GM21360 (cell line): ENCODE results near the gene DESI1.
"Not testable (repeated sequence)": the region's sequence is repeated elsewhere in the genome, so short reads cannot be mapped to it uniquely, and the experiment has no call there.

Experiments
- ATAC-seq: cut with Tn5 transposase; IDR thresholded peaks from one replicate; pipeline ENCODE4 v1.9.1; 2021; ENCODE audit warnings: mild to moderate bottlenecking, moderate library complexity; ENCODE audit not compliant: unreplicated experiment

Gene DESI1

DNA sequence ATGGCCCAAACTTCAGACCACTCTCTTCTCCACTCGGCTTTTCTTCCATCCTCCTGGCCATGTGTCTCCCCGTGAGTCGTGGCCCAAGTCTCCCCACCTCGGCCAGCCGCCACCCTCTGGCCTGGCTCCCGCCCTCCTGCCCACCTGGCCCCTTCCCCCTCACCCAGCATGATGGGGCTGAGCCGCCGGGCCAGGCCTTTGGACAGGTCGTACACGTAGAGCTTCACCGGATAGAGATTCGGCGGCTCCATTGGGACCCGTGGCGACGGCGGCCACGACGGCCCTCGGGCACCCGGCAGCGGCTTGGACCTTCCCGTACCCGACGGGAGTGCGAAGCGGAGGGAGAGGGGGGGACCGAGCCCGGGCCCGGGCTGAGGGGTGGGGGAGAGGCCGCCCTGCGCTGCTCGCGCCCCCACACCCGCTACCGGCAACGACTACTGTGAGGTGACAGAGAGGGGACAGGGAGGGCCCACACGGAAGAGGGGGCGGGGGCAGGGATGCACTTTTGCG is at the start of gene DESI1:
Gene DESI1, minus strand, starts transcription at position 455 of the 510 bp plus-strand sequence. Its CDS starts 204 bp downstream, at position 251.
- ATAC-seq = peak; percentile 22

DNA sequence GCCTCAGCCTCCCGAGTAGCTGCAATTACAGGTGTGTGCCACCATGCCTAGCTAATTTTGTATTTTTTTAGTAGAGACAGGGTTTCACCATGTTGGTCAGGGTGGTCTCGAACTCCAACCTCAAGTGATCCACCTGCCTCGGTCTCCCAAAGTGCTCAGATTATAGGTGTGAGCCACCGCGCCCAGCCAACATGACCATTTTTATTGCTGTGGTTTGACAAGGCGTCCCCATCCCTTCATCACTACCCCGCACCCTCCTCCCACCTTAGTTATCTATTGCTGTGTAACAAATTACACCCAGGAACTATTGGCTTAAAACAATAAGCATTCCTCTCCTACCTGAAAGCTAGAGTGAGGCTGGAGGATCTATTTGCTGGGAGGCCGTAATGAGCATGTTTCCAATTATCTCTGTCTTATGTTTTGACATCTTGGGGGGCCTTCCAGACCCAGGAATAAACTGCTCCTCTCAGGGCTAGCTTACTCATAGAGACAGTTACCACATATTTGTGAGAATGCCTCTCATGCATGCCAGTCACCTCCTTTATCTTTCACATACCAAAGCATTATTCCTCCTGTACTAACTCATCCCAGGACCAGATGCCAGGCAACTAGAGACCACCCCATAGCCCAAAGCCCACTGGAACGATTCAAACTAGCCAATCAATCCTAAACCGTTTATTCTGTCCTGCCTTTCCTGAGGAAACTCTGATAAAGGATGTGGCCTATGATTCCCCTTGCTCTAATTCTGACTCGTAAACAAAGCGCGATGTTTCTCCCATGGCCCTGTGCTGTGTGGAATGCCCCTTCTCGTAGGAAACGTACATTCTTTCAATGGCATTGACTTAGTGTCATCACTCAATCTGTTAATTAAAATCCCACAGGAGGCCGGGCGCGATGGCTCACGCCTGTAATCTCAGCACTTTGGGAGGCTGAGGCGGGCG is 48.4 kb upstream of the DESI1 start:
- no peak for ATAC-seq

DNA sequence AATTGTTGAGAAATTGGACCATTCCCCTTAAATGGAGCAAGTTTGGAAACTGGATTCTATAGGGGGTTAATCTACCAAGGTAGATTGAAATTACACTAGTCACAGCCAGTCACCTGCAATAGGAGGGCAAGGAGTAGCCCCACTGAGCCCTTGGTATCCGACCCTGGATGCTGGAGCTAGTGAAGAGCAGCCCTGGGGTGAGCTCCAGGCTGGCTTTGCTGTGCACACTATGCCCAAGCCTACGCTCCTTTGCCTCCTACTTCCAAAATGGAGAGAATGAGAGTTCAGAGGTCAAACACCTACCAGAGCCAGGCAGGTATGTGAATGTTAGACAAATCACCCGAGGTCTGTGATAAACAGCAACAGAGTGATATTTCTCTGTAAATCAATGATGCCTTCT is 44.1 kb upstream of the DESI1 start:
- no peak for ATAC-seq

DNA sequence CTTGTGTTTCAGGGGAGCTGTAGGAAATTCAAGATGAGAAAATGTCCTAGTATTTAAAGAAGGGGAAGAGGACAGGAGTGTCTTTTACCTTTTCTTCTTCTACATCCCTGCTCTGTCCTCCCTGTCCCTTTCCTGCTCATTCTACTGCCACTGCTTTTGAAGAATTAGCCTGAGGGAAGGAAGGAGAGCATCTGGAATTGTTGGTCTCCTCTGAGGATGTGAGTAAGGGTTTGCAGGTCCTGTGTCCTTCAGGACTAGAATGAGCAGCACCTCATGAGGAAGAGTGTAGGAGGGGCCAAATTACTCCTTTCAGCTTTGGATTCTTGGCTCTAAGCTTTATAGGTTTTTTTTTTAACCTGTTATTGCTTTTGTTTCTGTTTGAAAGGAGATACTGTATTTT is 43.6 kb upstream of the DESI1 start:
- ATAC-seq = no peak

DNA sequence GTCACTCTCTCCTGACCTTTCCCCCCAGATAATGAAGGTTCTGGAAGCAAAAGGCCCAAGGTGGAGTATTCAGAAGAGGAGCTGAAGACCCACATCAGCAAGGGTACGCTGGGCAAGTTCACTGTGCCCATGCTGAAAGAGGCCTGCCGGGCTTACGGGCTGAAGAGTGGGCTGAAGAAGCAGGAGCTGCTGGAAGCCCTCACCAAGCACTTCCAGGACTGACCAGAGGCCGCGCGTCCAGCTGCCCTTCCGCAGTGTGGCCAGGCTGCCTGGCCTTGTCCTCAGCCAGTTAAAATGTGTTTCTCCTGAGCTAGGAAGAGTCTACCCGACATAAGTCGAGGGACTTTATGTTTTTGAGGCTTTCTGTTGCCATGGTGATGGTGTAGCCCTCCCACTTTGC is 42.8 kb upstream of the DESI1 start:
- ATAC-seq = not testable (repeated sequence)

DNA sequence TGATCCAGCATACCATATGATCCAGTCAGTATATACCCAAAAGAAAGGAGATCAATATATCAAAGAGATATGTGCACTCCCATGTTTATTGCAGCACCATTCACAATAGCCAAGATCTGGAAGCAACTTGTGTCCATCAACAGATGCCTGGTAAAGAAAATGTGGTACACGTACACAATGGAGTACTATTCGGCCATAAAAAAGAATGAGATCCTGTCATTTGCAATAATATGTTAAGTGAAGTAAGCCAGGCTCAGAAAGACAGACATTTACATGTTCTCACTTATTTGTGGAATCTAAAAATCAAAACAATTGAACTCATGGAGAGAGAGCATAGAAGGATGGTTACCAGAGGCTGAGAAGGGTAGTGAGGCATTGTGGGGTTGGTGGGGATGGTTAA is 40.9 kb upstream of the DESI1 start:
- ATAC-seq = no peak

DNA sequence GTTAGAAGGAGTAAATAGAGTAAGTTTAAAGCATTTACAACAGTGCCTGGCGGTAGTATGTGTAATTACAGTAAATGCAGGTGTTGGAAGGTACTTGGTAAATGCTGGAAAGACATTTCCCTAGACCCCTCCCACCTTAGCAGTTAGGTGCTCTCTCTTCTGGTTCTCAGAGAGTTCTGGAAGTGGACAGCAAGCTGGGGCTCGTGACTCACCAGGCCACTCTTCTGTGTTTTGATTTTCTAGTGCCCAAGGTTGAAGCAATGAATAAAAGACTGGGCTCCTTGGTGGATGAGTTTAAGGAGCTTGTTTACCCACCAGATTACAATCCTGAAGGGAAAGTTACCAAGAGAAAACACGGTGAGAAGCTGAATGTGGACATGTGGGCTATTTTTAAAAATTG is 40.2 kb upstream of the DESI1 start:
- no peak for ATAC-seq

DNA sequence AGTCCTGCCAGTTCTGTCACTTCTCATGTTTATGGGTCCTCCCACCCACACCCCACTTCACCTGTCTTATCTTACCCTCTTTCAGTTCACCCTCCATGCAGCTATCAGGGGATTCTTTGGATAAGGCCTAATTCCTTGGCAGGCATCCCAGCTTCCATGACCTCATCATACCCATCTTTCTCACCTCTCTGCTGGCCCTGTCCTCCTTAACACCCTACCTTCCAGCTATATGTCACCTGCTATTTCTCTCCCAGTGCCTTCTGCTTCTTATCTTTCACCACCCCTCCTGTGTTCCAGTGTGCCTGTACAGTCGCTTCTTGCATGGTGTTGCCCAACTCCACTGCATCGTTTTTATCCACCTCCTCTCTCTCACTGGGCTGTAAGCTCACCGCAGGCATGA is 39.6 kb upstream of the DESI1 start:
- no peak for ATAC-seq

DNA sequence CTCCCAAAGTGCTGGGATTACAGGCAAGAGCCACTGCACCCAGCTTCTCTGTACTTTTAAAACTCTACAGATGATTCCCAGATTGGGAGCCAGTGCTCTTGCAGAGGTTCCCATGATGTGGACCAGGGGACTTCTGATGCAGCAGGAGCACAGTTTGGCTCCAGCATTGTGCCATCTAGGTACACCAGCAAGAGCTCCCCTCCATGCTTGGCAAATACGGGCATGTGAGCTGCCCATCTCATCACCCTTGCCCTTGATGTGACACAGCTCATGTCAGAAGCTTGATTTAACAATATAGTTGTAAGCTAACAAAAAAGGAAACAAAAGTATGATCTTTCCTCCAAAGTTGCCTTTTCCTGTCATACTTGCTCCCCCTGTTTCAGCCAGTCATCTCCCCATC is 39.1 kb upstream of the DESI1 start:
- no peak for ATAC-seq

DNA sequence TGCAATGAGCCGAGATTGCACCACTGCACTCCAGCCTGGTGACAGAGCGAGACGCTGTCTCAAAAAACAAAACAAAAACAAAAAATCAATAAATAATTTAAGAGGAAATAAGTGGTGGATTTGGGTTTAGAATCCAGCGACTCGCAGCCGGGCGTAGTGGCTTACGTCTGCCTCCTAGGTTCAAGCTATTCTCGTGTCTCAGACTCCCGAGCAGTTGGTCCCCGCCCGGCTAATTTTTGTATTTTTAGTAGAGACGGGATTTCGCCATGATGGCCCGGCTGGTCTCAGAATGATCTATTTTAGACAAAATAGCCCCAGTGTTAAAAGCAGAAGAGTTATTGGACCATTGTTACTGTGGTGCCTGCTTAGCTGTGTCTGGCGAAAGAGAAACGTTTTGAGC is 38.0 kb upstream of the DESI1 start:
- ATAC-seq = no peak

DNA sequence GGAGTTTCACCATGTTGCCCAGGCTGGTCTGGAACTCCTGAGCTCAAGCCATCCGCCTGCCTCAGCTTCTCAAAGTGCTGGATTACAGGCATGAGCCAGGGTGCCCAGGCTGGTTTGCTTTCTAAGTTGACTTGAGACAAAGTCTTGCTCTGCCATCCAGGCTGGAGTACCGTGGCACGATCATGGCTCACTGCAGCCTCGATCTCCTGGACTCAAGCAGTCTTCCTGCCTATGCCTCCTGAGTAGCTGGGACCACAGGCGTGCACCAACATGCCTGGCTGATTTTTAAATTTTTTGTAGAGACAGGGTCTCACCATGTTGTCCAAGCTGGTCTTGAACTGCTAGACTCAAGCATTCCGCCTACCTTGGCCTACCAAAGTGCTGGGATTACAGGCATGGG is 36.9 kb upstream of the DESI1 start:
- ATAC-seq = no peak

DNA sequence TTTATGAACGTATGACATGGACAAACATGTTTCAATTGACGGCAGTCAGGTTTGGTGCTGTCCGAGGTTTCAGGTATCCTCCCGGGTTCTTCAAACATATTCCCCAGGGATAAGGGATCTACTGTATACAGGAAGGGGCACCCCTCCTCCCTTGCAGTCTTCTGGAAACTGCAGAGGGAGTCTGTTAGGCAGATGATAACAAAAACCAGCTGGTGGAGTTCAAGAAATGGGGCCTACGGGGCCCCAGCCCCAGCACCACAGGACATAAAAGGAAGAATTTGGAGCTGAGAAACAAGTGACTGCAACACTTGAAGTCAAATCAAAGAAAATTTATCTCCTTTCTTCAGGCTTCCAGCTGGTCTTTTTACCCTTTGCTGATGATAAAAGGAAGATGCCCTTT is 35.7 kb upstream of the DESI1 start:
- ATAC-seq = no peak

DNA sequence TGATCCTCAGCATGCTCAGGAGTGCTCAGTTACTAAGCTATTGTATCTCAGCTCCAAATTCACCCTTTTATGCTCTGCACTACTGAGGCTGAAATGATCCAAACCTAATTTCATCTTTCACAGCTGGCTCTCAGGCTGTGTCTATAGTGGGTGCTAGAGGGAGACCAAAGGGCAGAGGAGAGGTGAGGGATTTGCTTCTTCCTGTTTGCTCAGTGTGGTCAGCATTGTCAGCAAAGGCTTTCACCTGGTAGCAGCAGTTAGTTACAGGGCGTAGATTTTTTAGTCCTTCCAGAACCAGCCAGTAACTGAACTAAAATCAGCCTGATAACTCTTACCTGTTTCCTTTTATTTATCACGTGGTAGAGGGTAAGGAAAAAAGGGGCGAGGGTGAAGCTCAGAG is 33.5 kb upstream of the DESI1 start:
- ATAC-seq = no peak

DNA sequence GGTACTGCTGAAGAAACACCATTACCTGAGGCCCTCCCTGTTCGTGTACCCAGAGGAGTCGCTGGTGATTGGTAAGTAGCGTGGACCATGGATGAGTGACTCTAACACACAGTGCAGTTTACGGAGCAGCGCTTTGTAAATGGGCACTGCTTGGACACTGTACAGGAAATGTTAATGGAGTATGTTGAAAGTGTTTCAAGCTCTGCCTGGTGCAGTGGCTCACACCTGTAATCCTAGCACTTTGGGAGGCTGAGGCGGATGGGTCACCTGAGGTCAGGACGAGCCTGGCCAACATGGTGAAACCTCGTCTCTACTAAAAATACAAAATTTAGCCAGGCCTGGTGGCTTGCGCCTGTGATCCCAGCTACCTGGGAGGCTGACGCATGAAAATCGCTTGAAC is 30.0 kb upstream of the DESI1 start:
- no peak for ATAC-seq

DNA sequence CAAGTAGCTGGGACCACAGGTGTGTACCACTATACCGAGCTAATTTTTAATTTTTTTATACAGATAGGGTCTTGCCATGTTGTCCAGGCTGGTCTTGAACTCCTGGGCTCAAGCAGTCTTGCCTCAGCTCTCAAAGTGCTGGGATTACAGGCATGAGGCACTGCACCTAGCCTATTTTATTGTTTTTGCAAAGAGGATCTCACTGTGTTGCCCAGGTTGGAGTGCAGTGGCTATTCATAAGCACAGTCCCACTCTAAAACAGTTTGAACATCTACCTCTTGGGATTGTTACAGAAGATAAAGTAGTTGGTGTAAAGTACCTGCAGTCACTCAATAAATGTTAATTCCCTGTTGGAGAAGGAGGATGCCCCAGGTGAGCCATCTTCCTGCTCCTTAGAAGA is 29.4 kb upstream of the DESI1 start:
- ATAC-seq = no peak

DNA sequence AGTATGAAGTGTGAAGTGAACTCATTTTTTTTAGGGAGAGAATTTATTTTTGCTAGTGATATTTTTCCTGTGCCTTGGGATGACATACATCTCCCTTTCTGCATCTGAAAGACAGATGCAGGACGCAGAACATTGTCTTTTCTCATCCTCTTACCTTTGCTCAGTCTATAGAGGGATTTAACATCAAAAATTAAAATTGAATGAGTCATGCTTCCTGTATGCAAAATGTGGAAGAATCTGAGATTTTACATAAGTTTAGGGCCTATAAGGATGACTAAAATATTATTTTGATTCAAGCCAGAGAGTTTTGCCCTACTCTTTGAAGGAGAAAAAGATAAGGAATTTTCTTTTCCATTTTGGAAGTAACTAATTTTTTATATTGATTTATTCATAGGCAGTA is 27.6 kb upstream of the DESI1 start:
- no peak for ATAC-seq

DNA sequence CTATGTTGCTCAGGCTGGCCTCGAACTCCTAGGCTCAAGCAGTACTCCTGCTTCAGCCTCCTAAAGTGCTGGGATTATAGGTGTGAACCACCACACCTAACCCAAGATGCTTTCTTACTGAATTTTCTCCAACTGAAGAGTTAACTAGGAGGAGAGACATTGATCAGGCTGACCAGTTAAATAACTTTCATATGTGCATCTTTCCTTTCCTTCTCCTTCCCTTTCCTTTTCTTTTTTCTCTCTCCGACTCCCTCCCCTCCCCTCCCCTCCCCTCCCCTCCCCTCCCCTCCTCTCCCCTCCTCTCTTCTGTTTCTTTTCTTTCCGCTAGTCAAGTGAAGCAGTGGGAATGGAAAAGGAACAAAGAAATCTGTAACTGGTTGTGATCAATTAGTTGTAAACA is 26.9 kb upstream of the DESI1 start:
- ATAC-seq = no peak

DNA sequence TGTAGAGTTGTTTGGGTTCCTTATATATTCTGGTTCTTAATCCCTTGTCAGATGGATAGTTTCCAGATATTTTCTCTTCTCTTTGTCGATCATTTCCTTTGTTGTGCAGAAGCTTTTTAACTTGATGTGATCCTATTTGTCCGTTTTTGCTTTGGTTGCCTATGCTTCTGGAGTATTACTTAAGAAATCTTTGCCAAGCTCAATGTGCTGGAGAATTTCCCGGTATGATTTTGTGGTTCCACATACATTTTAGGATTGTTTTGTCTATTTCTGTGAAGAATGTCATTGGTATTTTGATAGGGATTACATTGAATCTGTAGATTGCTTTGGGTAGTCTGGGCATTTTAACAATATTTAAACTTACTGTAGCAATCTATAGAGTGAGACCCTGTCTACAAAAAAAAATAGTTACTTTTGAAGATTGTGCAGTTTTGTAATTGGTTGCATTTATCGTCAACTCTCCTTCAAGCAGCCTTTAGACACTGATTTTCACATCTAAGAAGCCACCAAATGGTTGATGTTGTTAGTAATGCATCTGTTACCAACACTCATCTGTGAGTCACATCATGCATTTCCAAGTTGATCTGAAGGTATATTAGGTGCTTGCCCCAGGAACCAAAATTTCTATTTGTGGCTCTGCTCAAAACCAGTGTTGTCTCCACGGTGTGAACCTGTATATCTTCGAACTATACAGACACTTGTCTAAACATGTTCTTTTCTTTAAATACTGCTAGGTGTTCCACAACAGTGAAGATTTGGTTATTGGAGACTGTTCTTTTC is 21.7 kb upstream of the DESI1 start:
- no peak for ATAC-seq

DNA sequence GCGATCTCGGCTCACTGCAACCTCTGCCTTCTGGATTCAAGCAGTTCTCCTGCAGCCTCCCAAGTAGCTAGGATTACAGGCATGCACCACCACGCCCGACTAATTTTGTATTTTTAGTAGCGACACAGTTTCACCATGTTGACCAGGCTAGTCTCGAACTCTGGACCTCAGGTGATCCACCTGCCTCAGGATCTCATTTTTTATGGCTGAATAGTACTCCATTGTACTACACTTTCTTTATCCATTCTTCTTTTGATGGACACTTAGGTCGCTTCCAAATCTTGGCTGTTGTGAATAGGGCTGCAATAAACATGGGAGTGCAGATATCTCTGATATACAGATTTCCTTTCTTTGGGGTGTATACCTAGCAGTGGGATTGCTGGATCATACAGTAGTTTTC is 21.0 kb upstream of the DESI1 start:
- no peak for ATAC-seq

DNA sequence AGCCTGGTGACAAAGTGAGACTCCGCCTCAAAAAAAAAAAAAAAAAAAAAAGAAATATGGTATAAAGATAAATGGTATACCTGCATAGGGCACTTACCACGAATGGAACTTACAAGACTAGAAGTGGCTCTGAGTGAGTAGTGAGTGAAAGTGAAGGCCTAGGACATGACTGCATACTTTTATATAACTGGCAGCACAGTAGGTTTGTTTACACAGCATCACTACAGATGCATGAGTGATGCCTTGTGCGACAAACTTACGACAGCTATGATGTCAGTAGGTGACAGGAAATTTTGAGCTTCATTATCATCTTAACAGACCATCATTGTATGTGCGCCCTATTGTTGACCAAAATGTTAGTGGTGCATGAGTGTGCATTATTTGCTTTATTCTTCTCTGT is 17.9 kb upstream of the DESI1 start:
- no peak for ATAC-seq

DNA sequence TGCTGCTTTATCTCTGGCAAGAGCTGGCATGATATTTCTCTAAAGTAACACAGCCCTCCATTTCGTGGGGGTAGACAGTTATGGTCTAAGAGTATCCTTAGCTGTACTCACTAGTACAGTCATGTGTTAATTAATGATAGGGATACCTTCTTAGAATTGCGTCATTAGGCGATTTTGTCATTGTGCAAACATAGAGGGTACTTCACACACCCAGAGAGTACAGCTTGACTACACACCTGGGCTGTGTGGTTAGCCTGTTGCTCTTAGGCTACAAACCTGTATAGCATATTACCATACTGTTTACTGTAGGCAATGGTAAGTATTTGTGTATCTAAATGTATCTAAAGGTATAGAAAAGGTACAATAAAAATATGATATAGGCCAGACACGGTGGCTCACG is 17.3 kb upstream of the DESI1 start:
- no peak for ATAC-seq

DNA sequence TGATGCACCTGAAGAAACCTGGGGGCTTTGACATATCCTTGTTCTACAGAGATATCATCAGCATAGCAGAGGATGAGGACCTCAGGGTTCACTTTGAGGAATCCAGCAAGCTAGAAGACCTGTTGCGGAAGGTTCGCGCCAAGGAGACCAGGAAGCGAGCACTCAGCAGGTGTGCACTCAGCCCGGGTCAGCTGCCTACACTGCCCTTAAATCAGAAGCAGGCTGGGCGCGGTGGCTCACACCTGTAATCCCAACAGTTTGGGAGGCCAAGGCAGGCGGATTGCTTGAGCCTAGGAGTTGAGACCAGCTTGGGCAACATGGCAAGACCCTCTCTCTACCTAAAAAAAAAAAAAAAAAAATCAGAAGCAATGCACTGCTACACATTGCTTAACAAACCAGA is 16.8 kb upstream of the DESI1 start:
- ATAC-seq = not testable (repeated sequence)
